Measurements from ENCODE around the gene BICDL2.

The BICDL2 gene

DNA sequence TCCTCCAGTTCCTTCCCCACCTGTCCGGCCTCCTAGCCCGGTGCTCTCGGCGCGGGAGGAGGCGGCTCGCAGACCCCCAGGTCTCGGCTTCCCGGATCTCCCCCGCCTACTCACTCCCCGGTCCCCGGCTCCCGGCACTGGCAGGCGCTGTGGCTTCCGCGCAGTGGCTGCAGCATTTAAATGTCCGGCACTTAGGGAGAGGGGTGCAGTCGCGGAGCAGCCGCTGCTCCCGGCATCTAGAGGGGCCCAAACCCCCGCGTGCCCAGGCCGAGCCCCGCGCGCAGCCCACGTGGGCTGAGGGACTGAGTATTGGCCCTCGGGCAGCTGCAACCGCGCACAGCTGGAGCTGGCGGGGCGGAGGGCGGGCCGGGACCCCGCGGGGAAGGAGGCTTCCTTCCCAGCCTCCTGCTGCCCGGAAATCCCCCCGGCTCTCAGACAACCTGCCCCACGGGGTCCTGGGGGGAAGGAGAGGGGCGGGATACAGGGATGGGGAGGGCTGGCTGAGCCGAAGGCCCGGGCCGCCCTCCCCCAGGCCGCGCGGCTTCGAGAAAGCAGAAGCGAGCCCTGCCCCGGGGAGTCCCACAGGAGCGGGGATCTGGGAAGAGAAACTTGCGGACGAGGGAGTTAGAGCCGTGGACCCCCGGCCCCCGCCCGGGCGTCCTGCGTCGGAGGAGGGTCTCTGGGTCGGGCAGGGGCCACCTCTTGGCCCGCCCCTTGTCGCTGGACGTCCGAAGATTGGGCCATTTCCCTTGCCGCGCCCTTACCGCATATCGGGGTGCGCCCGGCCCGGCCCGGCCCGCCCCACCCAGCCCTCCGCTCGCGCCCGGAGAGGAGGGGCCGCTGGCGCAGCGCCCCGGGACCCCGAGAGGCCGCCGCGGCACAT lies 9.3 kb upstream of the BICDL2 start, which contains the start of gene MMP25:
TSS of gene MMP25 (plus strand) at position 804 of the 883 bp plus-strand sequence. CDS start 357 bp downstream, outside the sequence.
- DNase-seq = no peak

DNA sequence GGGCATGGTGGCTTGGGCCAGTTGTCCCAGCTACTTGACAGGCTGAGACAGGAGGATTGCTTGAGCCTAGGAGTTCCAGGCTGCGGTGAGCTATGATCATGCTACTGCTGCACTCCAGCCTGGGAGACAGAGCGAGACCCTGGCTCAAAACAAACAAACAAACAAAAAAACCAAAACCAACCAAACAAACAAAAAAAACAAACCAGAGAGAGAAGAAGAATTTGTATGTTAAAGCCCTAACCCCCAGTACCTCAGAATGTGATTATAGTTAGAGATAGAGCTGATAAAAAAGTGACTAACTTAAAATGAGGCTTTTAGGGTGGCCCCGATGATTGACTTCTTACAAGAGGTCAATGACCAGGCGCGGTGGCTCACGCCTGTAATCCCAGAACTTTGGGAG lies 8.0 kb upstream of the BICDL2 start:
- no peak for DNase-seq

DNA sequence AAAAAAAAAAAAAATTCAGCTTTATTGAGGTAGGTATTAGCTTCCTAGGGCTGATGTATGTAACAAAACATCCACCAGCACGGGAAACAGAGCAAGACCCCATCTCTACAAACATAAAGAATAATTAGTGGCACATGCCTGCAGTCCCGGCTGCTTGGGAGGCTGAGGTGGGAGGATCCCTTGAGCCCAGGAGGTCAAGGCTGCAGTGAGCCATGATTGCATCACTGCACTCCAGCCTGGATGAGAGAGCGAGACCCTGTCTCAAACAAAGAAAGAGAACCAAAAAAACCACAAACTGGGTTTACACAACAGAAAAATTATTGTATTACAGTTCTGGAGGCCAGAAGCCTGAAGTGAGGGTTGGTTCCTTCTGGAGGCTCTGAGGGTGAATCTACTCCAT lies 5.6 kb upstream of the BICDL2 start:
- DNase-seq = no peak

DNA sequence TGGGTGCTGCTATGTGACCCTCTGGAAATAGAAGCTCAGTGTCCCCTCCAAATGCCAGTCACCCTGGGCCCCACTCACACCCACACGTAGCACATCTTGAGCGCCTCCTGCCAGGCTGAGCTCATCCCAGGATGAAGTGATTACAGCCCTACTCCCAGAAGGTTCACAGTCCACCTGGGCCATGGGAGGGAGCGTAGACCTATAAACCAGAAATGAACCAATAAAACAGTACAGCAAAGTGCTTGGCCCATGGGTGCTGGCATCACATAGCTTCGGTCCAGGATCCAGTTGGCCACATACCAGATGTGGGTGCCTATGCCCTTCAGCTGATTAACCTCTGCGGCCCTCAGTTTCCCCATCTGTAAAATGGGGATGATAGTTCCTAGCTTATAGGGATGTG lies 2.2 kb upstream of the BICDL2 start:
- no peak for DNase-seq

DNA sequence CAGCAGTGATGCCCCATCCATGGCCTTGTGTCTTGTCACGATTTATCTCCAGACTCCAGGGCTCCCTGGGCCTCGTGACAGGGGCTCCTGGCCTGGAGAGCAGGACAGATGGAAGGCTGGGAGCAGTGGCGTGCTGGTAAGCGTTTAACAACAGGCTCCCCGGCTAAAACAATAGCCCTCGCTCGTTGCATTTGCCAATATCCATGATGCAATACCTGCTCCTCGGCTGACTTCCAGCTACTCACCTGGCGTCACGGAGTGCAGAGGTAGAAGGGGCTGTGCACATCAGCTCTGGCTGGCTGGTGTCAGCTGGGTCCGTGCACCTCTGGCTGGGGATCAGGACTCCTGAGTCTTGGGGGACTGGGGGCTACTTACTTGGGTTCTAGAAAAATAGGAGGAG lies 1.5 kb upstream of the BICDL2 start:
- DNase-seq = no peak

DNA sequence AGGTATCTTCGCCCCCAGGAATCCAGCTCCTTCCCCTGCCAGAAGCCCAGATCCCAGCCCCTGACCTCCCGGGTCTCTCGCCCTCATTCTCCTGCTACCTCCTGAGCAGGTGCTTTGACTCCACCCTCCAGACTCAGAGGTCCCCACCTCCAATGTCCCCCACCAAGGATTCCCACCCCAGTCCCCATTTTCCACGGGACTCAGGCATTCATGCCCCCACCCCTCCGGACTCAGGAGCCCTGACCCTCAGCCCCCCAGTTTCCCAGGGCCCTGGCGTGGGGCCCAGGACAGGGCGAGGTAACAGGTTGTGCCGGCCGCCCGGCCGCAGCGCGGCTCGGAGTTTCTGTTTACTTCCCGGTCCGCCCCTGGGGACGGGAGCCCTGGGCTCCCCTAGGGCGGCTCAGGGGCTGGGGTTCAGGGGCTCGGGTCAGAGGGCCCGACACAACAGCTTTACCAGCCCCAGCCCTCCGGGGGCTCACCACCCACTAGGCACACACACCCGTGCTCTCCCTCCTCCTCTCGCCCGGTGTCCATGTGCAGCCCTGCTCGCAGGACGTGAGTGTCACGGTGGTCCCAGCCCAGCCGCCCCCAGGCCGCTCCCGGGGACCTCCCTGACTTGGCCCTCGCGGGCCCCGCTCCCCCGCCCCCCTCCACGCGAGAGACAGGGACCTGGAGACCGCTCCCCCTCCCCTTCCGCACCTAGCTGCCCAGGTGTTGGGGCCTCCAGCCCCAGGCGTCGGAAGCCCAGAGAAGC lies 595 bp downstream of the BICDL2 start:
- no peak for DNase-seq

DNA sequence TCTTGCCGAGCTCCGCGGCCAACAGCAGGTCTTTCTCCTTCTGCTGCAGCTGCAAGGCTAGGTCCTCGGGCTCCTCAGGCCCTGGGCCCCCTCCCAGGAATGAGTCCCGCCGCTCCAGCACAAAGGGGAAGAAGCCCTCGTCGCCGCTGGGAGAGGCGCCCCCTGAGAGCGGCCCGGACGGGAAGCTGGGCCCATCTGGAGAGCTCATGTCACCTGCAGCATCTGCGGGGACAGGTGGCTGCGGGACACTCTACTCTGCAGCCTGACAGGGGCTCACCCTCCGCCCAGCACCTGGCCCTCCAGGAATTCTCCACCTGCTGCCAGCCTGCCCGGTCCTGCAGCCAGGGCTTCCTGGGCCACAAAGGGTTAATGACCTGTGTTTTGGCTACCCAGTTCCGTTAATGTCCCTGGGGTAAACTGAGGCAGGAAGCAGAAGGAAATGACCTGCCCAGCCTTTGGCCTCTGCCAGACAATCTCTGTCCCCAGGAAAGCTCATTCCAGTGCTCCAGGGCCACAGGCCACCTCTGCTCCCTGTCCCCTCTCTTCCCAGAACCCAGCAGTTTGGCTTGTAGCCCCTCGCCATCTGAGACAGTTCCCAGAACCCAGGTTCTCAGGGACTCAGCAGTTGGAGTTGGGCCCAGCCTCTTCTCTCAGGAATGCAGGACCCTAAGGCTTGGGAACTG lies 1.3 kb downstream of the BICDL2 start:
- DNase-seq = no peak

DNA sequence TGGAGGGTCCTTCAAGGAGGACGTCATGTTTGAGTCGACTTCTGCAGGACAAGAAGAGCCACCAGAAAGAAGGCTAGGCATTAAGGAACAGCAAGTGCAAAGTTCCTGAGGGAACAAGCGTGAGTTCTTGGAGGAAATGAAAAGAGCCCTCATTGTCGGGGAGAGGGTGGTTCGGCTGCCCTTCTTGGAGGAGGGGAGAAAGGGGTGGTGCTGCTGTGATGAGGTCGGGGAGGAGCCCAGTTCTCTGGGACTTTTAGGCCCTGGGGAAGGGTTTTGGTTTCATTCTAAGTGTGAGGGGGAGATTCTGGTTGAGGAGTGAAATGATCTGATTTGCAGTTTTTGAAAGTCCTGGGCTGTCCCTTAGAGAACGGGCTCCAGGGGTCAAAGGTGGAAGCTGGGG lies 4.1 kb downstream of the BICDL2 start:
- DNase-seq = no peak

DNA sequence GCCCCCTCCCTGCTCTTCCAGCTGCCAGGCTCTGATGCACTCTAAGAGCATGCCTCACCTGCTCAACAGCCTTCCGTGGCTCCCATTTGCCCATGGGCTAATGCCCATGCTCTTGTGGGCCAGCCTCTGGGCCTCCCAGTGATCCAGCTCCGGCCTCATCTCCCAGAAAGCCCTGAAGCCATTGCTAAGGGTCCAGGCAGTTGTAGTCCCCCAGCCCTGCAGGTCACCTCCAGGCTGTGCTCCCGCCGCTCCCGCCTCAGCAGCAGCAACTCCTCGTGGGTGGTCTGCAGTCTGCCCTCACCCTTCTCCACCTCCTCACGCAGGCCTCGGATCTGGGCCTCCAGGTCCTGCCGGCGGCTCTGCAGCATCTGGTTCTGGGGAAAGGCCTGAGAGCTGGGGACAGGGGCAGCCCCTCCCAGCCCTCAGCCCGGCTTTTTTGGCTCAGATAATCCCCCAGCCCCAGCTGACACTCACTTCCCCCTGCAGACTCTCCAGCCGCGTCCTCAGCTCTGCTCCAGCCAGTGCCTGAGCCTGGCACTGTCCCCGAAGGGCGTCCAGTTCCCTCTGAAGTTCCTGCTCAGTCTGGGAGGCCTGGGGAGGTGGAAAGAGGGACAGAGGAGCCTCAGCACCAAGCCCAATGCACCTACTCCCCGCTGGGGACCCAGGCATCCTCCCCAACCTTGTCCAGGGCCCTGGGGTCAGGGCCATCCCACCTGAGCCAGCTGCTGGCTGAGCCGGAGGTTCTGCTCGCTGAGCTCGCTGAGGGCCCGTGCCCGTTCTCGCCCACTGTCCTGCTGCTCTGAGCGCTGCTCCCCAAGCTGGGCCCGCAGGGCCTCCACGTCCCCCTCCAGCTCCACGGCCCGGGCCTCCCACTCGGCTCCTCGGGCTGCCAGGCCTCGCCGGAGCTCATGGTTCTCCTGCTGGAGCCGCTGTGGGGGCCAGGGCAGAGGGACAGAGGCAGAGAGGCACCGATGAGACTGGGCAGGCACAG lies 6.2 kb downstream of the BICDL2 start:
- no peak for DNase-seq

DNA sequence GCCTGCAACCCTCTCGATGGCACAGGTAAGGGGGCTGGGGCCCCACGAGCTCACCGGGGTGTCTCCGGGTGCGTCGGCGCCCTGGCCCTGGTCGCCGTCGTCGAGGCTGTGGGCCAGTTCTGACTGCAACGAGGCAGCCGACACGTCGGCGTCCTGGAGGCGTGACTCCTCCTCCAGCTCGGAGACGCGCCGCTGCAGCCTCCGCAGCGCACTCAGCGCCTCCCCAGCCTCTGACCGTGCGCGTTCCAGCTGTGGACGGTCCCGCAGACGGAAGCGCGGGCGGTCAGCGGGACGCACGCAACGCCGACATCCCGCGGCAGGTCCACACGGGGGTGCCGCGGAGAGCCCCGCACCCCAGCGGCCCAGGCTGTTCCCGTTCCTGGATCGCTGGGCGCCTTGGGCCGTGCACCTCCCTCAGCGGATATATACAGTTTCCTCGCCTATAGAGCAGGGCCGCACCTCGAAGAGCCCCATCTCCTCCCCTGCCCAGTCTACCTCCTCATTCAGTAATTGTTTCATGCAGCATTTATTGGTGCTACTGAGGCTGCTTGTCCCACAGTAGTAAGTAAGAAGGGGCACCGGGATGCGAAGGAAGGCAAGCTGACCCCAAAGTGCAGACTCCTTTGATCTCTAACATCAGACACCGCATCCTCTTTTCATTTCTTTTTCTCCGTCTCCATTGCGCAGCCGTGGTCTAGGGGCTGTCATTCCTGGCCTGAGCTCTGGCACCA lies 7.1 kb downstream of the BICDL2 start:
- DNase-seq = no peak

DNA sequence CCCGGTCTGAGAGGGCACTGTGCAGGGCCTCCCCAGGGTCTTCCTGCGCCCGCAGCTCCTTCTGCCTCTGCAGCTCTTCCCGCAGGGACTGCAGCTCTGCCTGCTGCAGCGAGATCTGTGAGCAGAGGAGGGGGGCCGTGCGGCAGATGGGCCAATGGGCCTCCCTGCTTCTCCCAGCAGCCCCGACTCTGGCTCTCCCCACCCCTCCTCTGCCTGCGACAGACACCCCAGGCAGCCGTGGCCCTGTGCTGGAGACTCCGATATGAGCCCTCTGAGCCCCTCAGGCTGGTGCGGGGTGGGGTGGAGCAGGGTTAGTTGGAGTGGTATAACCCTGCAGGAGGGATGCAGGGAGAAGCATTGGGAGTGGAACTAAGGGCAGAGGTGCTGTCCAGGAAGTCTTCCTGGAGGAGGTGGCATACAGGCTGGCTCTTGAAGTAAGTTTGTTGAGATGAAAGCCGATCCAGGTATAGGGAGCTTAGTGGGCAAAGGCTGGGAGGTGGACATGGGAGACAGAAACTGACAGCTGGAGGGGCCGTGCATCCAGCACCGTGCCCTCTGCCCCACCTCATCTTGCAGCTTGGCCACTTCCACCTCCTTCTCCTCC lies 7.9 kb downstream of the BICDL2 start:
- no peak for DNase-seq

DNA sequence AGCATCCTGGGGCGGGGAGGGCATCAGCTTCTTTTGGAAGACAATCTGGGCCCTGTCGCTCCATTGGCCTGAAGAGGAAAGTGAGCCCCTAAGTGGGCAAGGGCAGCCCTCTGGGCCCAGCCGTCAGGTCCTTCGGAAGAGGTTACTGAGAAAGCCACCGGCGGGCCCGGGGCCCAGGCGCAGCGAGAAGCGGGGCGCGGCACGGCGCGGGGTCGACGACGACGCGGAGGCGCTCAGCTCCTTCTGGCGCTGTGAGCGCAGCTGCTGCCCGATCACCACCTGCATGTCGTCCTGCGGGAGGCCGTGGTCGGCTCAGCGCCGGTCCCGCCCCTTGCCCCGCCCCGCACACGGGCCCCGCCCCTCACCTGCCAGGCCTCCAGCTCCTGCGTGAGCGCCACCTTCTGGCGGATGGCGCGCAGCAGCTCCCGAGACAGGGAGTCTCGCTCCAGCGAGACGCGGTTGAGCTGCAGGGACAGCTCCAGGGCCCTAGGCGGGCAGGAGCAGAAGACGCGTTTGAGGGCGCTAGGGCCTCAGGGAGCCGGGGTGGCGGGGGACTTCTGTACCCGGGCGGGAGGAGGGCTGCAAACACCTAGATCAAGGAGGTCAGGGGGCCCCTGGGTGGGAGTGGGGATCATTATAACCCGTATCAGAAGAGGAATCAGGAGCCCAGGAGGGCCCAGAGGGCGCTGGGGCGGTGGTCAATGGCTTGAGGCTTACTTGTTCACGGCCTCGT lies 8.6 kb downstream of the BICDL2 start:
- peak; percentile 17 to 47 for DNase-seq

DNA sequence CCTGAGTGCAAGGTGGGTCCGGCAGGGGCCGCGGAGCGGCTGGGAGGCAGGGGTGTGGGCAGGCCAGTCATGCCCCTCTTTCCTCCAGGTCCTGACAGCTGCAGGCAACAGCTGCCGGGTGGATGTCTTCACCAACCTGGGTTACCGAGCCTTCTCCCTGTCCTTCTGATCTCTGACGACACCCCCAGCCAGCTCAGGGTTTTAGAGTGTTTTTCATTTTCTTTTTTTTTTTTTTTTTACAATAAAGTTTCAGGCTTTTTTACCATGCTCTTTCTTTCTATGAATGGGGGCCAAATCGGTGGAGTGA lies 9.3 kb downstream of the BICDL2 start:
- no peak for DNase-seq

DNA sequence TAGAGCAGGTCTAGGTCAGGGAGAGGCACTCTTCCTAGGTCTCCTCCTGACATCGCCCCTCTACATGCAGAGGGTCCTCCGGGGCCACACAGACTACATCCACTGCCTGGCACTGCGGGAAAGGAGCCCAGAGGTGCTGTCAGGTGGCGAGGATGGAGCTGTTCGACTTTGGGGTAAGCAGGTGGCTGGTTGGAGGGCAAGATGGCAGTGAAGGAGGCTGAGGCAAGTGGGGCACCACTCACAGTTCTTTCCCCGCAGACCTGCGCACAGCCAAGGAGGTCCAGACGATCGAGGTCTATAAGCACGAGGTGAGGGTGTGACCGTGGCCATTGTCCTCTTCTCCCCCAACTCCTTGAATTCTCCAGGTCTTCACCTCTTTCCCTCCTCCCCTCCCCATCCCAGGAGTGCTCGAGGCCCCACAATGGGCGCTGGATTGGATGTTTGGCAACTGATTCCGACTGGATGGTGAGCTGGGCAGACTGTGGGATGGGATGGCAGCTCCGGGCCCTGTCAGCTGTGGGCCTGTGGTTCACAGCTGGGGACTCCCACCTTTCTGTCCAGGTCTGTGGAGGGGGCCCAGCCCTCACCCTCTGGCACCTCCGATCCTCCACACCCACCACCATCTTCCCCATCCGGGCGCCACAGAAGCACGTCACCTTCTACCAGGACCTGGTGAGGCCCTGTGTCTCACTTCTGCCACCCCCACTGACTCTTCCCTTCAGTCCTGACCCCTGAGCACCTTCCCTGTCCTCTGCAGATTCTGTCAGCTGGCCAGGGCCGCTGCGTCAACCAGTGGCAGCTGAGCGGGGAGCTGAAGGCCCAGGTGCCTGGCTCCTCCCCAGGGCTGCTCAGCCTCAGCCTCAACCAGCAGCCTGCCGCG lies 9.9 kb downstream of the BICDL2 start:
- DNase-seq = no peak

DNA sequence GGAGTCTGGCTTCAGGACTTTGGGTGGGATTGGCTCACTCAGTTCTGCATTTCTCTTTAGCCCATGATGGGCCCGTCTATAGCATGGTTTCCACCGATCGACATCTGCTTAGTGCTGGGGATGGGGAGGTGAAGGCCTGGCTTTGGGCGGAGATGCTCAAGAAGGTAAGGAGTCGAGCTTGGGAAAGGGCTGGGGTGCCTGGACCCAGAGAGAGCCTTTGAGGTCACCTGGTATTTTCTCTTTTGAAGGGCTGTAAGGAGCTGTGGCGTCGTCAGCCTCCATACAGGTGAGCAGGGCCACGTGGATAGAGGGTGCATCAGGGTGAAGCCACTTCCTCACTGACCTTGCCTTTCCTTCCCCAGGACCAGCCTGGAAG lies 10.8 kb downstream of the BICDL2 start:
- no peak for DNase-seq

DNA sequence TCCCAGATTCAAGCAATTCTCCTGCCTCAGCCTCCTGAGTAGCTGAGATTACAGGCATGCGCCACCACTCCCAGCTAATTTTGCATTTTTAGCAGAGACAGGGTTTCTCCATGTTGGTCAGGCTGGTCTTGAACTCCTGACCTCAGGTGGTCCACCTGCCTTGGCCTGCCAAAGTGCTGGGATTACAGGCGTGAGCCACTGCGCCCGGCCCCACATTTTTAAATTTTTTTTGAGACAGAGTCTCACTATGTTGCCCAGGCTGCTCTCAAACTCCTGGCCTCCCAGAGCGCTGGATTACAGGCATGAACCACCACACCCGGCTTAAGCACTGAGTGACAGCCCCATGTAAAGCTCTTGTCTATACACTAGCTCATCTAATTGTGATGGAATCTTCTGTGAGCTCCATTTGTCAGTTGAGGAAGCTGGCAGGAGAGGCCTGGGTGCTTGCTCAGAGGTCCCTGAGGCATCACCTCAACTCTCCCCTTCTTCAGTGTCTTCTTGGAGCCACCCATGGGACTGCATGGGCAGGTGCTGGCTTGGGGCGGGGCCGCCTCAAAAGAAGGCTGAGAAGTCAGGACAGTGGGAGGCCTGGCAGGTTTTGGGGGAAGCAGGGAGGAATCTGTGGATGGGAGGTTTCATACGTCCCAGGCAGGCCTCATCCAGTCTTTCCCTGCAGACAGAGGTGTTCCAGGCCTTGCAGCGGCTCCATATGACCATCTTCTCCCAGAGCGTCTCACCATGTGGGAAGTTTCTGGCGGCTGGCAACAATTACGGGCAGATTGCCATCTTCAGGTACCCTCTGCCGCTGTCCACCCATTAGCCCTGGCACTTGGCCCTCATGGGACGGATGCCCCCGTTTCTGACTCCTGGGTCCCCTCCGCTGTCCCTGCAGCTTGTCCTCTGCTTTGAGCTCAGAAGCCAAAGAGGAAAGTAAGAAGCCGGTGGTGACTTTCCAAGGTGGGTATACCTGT lies 11.4 kb downstream of the BICDL2 start:
- no peak for DNase-seq

DNA sequence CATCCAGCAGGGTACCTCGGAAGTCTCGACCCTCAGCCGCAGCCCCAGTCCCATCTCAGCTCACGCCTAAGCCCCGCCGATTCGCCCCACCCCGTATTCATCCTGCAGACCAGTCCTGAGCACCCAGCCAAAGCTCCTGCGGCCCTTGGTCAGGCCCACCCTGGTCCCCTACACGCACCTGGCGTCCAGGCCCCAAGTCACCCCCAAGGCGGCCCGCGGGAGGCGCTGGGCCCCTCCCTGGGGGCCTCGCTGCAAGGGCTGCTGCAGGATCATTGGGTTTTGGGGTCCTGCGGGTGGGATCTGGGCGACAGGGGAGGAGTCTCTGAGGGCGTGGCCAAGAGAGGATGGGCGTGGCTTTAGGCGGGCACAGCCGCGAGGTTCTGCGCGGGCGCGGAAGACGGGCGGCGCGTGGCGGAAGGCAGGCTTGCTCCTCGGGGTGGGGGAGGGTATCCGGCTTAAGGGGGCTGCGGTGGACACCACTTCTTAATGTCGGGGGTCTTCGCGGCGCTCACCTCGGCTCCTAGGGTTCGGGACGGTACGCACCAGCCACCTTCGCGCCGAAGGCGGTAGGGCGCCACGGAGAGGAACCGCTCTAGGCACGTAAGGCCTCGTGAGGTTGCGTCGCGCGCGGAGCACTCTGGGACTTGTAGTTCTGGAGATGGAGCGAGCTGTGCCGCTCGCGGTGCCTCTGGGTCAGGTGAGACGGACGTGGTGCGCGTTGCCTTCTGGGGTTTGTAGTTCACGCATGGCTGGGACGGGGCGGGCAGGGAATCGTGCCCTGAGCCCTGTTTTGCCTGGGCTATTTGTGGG lies 12.9 kb downstream of the BICDL2 start, which contains the start of the genes HCFC1R1 and THOC6:
TSS of gene HCFC1R1 (minus strand) at position 274 of the 810 bp plus-strand sequence. CDS start at position 273, 1 bp downstream.
TSS of gene THOC6 (plus strand) at position 367 of the 810 bp plus-strand sequence. CDS start at position 659, 292 bp downstream.
- peak; percentile 90 to 94 for DNase-seq

Data from hippocampal formation (tissue), 2 donors.